GDM1 (cell line): ENCODE results near the gene OSTN.

ENCODE experiments used
- DNase-seq: peaks from one replicate; lab custom pipeline; 2025; lab: John Stamatoyannopoulos, UW

The OSTN gene

DNA sequence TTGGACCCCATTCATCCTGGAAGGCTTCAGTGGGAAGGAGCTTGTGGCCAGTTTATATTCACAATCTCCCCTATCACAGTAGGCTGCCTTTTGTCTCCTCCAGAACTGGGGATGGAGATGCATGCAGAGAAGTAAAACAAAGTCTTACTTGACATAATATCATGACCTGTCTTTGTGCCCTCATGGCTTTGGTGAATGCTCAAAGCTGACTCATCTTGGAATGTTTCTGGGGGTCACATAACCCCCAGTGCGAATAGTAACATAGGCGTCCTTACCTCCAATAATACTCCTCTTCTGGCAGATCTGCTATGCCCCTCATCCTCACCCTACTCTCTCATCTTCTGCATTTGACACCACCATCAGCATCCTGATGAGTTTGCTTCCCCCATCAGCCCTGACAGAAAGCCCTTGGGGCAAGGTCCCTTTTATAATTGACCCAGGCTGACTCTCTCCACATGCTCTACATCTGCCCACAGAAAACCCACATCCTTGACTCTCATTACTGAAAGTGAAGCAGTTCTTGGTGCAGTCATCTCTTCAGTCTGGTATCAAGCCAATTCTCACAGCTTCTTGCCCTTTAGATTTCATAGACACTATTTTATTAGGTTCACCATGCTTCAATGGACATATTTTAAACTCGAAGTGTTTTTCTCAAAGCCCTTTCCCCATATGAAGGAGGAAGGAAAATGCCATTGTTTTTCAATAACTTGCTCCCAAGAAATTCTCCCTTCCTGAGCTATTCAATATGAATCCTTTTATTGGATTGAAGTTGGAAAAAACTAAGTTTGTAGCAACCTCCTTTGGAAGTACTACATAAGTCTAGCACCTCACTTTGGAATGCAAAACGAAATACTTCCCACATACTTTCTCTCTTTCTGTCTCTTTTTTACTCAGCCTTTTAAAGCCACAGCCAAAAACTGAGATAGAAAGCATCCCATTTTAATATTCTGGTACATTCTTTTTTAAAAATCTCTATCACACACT, 36.6 kb downstream of the OSTN start:
- no peak for DNase-seq

DNA sequence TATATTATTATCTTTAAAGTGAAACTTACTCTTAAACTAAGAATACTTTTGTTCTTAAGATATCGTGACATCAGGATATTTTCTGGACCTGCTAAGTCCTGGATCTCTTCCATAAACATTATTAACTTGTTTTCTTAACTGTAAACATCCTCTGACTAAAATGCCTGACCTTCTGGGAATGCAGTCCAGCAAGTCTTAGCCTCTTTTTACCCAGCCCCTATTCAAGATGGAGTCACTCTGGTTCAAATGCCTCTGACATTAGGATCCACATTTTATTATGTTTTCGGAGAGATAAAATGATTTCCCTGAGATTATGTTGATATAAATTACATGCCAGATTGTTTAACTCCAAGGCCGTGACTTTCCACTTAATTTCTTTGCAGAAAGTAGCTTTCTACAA, 37.6 kb downstream of the OSTN start:
- no peak for DNase-seq

DNA sequence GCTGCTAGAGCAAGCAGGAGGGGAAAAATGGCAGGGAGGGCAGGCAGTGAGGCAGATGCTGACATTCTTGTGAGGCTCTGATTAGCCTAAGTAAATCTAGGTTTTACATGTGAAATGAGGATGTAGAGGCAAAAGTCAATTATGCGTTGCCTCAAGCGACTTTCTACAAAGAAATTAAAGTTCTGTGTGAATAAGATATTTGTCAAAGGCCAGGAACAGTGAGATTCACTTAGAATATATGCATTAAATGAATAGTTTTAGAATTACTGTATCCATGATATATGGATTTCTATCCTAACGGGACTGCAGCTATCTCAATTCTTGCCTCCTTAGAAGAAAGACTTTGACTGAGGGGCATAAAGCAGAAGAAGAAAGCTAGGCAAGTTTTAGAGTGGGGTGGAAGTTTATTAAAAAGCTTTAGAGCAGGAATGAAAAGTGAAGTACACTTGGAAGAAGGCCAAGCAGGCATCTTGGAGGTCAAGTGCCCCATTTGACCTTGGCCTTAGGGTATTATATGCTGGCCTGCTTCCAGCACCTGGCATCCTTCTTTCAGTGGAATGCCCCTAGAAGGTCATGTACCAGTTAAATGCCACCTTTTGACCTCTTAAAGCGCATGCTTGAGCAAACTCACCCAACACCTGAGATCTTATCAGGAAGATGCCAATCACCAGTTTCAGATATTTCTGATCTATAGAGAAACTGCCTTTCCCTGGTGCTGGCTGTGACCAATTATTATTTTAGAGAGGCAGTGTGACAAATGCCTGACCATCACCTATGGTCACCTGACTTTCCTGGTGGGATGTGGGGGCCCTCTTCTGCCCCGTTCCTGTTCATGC, 38.2 kb downstream of the OSTN start:
- DNase-seq, result no peak

DNA sequence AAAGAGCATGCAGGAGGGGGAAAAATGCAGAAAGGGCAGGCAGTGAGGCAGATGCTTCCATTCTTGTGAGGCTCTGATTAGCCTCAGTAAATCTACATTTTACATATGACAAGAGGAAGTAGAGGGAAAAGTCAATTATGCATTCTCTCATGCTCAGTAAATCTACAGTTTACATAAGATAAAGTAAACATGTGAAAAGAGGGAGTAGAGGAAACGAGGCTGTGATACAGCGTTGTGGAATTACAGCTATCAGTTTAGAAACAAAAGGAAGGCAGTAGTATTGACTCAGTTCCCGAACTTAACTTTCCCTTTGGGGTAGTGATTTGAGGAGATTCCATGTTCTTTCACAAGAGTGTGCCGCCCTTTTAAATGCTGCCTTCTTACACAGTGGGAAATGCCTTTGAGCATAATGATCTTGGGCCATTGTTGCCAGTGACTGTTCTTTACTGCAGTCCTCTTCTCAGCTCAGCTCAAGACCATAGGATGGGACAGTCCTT, 39.3 kb downstream of the OSTN start:
- DNase-seq, result no peak

DNA sequence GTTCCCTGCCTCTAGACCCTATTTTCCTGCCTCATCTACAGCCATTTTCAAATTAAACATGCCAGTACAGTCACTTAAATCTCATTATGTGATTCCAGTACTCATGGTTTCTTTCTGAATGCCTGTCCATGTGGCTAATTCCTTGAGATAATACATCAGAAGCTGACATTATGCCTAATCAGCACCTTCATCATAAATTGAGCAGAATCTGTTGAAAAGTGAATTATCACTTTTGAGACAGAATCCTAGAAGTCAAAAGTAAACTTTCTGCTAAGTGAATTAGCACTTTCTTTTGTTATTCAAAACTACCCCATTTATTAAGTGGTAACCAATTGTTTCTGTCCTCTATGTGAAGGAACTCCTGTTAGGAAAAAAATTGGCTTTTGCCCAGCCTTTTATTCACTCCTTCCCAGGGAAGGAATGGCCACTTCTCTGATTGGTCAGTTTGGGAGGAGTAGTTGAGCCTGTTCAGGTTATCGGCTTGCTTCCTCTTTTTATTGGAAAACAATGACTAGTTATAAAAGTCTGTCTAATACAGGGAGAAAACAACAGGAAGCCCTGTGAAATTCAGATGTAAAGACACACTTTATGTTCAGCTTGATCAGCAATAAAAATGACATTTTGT, 40.5 kb downstream of the OSTN start:
- DNase-seq, result no peak

DNA sequence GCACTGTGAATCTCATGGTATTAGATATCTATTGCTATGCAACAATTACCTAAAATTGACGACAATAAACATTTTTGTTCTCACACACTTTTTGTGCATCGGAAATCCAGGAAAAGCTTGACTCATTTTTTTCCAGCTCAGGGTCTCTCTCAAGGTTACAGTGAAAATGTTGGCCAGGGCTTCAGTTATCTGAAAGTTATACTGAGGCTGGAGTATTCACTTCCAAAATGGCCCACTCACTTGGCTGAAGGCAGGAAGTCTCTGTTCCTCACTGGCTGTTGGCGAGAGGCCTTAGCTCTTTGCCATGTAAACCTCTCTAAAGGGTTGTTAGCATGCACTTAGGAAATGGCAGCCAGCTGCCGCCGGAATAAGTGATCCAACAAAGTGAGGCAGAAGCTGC, 41.4 kb downstream of the OSTN start:
- no peak for DNase-seq

DNA sequence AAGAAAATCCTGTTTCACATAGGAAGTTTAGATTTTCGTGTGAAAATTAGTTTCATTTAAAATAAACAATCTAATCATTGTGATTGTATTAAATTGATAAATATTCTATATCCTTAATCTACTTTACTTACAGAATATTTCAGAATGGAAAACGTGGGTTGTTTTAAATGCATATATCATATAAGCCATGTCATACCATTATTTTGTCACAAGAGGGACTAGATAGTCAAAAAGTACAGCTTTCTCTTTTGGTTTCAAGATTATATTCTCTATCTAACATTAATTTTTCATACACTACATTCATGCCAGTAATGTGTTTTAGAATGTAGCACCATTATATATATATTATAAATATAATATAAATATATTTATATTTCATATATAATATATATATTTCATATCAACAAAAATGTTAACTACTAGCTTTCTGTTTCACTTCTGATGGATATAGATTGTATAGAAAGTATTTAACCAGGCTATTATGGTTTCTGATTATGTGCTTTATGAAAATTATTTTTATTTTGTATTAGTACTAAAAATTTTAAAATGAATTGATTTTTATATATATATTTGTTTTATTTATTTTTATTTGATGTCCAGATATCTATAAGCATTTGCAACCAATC, 45.3 kb downstream of the OSTN start:
- DNase-seq, result no peak

DNA sequence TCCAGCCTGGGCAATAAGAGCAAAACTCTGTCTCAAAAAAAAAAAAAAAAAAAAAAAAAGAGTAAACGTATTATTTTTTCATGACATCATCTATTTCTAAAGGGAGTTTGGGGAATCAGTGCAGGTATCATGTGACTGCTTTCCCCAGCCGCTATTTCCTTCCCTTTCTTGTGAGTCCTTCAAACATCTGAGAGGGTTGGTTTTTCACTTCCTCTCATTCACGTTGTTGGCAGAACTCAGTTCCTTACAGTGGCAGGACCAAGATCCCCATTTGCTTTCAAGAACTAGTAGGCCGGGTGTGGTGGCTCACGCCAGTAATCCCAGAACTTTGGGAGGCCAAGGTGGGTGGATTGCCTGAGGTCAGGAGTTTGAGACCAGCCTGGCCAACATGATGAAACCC, 47.0 kb downstream of the OSTN start:
- DNase-seq, result peak; percentile 68

DNA sequence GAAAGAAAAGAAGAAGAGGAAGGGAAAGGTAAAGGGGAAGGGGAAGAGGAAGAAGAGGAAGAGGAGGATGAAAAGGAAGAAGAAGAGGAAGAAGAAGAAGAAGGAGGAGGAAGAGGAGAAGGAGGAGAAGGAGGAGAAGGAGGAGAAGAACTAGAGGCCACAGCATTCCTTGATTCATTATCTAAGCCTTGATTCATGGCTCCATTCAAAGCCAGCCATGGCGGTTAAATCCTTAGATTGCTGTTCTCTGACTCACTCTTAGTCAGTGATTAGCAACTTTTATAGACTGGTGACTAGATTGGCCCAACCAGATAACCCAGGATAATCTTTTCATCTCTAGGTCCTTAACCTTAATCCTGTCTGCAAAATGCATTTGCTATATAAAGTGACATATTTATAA, 47.6 kb downstream of the OSTN start:
- DNase-seq, result no peak

DNA sequence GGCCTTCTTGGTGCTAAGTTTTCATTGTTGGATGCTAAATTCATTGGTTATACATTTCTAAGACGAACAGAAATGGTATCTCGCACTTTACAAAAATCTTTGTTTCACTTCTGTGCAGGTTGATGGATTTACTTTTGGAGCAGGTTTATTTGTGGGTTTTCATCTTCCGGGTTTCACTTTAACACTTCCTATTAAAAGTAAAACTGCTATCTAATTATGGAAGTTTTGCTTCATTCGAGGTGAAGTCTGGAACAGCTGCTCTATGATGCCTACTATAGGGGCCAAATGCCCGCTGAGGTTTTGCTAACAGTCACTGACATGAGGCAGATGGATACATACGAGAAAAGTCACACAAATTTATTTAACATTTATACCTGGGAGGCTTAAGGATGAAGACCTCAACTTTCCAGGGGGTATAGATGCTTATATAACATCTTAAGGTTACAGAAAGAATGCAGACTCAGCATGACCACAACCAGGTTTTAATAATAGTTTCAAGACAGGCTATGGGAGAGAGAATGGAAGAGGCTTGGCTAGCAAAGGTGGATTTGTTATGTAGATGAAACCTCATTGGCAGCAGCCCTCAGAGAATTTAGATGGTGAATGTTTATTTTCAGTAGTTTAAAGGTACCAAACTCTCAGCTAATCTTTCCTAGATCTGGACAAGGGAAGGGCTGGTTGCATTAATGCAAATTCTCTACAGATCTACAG, 54.2 kb downstream of the OSTN start:
- no peak for DNase-seq

DNA sequence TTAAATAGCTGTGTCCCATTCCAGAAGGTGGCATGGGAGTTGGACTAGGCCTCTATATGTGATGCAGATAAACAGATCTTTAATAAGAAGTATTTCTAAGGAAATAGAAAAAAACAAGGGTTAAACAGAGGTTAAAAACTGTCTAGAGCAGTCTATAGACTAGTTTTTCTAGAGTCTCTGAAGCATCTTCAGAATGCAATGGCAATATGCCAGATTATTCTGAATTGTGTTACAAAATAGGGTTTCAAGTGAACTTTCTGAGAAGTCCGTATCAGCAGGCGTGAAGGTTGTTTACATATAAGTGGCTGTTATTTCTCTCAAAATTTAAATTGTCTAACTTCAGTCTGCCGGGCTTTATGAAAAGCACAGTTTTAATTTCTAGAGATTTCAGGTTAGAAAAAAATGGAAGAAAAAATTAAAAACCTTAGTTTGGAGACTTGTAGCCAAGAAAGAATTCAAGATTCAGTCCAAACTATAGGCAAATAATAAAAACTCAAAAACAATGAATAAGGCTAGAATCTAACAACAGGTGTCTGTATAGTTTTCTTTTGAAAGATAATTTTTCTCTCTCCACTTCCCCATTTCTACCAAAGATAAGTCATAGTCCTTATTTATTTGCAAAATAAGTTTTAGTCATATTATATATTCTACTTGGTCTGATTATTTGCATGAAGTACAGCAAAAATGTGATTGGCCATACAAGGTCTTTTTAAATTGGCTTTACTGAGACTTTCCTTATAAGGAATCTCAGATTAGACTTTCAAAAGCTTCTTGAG, 55.2 kb downstream of the OSTN start:
- no peak for DNase-seq

DNA sequence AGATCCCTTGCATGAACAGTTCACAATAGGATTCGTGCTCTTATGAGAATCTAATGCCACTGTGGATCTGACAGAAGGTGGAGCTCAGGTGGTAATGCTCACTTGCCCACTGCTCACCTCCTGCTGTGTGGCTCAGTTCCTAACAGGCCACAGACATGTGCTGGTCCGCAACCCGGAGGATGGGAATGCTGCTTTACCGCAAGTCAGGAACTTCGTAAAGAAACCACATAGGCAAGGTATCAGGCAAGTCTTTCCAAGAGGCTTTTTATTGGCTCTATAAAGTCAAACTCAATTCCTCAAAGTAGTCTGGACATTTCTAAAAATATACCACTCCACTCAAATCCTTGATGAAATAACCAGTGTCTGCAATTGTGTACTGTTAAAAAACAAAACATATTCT, 56.1 kb downstream of the OSTN start:
- no peak for DNase-seq

DNA sequence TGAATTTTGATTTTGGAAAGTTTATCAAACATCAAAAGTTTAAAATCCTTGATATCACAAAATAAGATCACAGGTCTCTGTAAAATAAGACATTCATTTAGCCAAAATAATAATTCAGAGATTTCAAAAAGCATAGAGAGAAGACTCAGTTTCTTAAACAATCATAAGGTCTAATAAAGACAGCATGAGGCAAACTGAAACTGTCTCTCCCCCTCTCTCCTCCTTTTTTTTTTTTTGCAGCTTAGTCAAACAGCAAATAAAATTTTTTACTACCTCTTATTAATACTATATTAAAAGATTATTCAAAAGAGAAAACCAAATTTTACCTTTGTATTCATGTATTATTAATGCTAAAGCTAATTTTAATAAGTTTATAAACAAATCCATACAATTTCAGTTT, 57.4 kb downstream of the OSTN start:
- DNase-seq, result no peak

DNA sequence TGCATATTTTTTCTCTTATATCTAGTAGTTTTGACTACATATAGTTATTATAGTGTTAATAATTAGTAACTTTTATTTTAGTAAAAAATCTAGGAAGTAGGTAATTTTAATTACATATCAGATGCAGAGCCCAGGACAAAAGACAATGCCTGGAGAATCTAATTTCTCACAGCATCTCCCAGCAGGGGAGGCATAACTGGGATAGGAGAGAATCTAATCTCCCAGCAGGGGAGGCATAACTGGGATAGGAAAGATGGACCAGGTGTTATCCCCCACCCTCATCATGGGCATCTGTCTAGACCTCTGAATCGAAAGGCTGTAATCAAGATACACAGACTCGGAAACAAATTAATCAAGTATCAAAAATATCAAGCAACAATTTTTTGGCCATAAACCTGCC, 58.2 kb downstream of the OSTN start:
- no peak for DNase-seq

DNA sequence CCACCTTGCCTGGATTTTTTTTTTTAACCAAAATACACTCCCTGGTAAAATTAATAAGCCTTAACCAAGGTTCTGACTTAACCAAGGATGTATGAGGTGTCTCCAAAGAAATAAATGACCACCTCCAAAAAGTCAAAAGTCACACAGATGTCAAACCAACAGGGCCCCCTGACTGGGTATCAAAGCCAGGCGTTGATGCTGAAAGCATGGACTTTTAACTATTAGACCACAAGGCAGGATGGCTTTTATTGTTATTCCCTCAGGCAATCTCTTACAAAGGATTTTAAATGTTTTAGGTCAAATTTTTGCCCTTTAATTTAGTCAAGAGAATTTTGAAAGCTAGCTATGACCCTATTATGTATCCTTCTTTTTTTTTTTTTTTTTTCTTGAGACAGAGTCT, 60.4 kb downstream of the OSTN start:
- no peak for DNase-seq

DNA sequence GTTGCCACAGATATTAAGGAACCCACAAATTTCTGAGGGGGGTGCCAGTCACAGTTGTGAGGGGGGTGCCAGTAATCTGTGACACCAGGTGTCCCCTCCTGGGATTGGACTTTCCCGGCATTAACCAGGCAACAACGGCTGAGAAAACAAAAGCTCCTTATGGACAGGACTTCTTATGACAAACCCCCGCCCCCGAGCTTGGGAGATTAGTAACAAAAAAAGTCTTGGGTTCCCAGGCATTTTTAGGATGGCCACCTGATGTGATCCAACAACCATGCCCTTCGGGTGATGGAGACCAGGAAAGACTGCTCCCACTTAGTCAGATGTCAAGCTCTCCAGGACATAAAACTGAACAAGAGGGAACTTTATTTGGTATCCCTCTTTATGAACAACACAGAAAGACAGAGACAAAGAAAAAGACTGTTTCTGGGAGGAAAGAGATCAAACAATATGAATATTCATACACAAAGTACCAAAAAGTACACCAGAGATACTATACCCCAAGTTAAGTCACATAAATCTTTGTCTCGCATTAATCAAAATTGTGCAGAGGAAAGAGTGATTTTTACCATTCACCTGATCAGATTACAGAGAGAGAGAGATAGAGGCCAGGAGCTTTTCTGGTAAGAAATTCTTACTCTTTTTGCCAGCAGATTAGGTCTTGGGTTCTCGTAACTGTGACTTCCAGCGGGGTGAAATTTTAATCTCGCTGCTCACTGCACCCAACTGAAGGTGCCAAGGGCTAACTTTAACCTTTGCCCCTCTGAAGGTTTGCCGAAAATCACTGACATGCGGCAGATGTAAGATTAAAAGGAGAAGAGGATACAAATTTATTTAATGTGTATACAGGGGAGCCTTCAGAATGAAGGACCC, 61.6 kb downstream of the OSTN start:
- no peak for DNase-seq

DNA sequence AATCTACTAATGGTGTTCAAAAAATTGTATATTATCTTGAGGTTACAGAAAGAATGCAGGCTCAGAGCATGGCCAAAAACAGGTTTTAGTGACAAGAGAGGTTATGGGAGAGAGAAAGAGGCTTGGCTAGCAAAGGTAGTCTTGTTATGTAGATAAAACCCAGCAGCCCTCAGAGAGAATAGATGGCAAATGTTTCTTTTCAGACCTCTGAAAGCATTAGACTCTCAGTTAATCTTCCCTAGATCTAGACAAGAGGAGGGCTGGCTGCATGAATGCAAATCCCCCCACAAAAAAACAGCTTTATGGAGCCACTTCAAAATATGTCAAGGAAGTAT, 62.2 kb downstream of the OSTN start:
- no peak for DNase-seq

DNA sequence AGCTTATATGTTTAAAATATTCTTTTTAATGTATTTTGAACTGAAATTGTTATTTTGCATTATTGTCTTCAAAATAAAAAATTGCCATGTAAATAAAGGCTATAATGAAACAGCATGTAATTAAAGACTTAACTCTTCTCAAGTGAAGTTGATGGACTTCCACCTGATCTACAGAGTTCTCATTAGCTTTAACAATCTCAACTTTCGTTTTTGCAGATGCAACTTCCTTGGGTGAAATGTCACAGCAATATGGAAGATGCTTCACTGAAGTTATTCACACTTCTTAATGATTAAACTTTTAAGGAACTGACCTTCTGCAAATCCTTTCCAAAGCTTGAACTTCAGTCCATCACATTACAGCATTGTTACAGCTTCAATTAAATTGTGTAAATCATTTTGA, 63.6 kb downstream of the OSTN start:
- no peak for DNase-seq

DNA sequence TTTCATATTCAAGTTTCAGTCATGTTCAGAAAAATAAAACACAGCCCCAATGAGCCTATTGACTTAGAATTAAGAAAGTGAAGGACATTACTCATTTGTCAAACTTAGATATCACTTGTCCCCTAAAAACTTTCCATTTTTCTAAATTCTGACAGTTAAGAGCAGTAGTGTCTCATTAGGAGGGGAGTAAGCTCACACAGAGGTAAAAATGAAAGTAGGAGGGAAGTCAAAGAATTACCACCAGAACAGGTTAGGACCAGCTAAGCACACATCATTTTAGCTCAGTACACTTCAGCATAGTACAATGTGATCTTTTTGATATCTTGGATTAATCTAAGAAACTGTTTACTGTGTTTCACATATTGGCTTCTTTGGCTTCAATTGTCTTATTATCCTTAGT, 64.3 kb downstream of the OSTN start:
- DNase-seq, result no peak

DNA sequence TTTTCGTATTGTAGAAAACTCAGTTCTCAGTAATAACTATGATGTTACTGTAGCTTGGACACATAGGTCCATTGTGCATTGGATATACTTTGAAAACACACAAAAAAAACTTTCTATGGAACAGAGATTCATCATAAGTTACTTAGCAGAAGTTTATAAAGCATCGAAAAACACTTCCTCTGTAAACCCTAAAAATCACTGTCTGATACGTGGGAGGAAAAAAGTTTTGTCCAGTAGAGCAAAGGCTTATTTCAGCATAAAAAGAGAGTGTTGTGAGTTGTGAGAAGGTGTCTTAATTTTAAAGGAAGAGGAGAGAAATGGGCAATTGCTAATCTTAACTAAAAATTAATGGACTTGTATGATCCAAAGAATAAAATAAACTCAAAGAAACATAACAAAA, 64.8 kb downstream of the OSTN start:
- DNase-seq, result no peak
